Measurements from ENCODE around the gene GGT6. TPM values are rescaled to one million over a fixed set of nuclear protein-coding genes. Genes with fewer than 3 reads are reported as not detected.

GGT6 gene
- polyA plus RNA-seq, 3 donors, result not detected

DNA sequence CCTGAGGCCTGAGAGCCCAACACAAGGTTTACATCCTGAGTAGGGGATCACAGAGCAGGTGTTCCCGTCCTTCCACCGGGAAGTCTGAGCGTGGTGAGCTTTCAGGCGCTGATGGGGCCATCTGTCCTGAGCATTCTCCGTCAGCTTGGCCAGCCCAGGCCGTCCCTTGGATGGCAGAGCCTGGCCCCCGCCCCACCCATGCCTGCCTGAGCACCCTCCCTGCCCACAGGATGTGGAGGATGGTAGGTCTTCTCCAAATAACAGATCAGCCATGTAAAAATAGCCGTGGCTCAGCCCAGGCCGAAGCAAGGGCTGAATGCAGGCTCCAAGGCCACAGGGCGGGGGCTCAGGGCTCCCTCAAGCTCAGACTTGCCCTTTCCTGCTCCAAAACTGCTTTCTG is 41.5 kb downstream of the GGT6 start:
- TF ChIP-seq, protein P1, sequence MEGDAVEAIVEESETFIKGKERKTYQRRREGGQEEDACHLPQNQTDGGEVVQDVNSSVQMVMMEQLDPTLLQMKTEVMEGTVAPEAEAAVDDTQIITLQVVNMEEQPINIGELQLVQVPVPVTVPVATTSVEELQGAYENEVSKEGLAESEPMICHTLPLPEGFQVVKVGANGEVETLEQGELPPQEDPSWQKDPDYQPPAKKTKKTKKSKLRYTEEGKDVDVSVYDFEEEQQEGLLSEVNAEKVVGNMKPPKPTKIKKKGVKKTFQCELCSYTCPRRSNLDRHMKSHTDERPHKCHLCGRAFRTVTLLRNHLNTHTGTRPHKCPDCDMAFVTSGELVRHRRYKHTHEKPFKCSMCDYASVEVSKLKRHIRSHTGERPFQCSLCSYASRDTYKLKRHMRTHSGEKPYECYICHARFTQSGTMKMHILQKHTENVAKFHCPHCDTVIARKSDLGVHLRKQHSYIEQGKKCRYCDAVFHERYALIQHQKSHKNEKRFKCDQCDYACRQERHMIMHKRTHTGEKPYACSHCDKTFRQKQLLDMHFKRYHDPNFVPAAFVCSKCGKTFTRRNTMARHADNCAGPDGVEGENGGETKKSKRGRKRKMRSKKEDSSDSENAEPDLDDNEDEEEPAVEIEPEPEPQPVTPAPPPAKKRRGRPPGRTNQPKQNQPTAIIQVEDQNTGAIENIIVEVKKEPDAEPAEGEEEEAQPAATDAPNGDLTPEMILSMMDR (IDR thresholded peaks at IDR 0.05), result no peak
- peaks cover 12% of the 10 kb centered on the region for H3K4me1 Mint-ChIP-seq
- Histone ChIP-seq H3K79me2 (ENCODE audit: insufficient read depth, low read length) (no peaks in the 10 kb centered on the region), H4K20me1 (ENCODE audit: insufficient read depth, low read length) (no peaks in the 10 kb centered on the region), H3K36me3 (replicated peaks in 1 of 2; ENCODE audit: control insufficient read depth in 1 of 2, insufficient read depth in 2 of 2, low read length in 2 of 2) (no peaks in the 10 kb centered on the region), H3K27ac (ENCODE audit: low read depth in 1 of 2, low read length in 2 of 2) (no peak overlapping the region), H2AFZ (ENCODE audit: insufficient read depth, low read depth, low read length, poor library complexity, severe bottlenecking) (peak overlapping the region; percentile 57), H3K9ac (ENCODE audit: insufficient read depth, low read length, poor library complexity, severe bottlenecking) (peak overlapping the region; percentile 5), H3K27me3 (ENCODE audit: control insufficient read depth in 2 of 2, insufficient read depth in 2 of 2, low read length in 2 of 2) (no peaks in the 10 kb centered on the region), H3K9me3 (replicated peaks in 1 of 2; ENCODE audit: control insufficient read depth in 1 of 2, insufficient read depth in 1 of 2, low read length in 2 of 2) (no peaks in the 10 kb centered on the region), H3K4me3 (replicated peaks in 1 of 3; ENCODE audit: low read depth in 2 of 3, low read length in 3 of 3) (no peak overlapping the region), H3K4me2 (replicated peaks; ENCODE audit: extremely low read depth, low read length, poor library complexity, severe bottlenecking) (no peak overlapping the region), H3K4me1 (ENCODE audit: control insufficient read depth in 1 of 2, insufficient read depth in 2 of 2, low read length in 2 of 2) (peaks cover 7% of the 10 kb centered on the region in 2 donors)
- intact Hi-C loops (cut with micrococcal nuclease), result no loop called here
- no peak for DNase-seq
- peaks cover 1 to 4% (median 2%) of the 10 kb centered on the region in 3 donors for H3K27me3 Mint-ChIP-seq (ENCODE audit: low read depth in 3 of 3)
- 78% methylated on average over 7 of the region's 10 CpGs for WGBS (ENCODE audit: insufficient coverage)
- peak overlapping the region in 1 of 2 donors; percentile 67 for H3K4me3 Mint-ChIP-seq
- no peak overlapping the region for H3K27ac Mint-ChIP-seq
- H3K36me3 Mint-ChIP-seq, result no peaks in the 10 kb centered on the region
- peaks cover 0 to 3% (median 0%) of the 10 kb centered on the region in 7 donors for H3K9me3 Mint-ChIP-seq

DNA sequence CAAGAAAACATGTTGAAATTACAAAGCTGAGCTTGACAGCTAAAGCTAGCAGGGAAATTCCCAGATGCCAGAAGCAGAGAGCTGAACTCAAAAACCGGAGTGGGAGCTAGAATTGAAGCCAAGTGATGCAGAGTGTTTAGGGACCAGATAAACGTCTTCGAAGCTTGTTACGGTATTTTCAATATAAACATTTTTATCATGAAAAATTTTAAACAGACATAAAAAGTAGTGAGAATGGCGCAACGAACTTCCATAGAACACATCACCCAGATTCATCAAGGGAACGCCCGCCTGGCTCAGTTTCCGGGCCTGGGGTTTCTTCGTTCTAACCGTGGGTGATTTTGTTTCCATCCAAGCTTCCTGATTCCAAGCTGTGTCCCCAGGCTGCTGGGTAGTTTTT is 43.6 kb downstream of the GGT6 start:
- H3K27ac Mint-ChIP-seq, result no peak overlapping the region
- peaks cover 0 to 3% (median 2%) of the 10 kb centered on the region in 3 donors for H3K27me3 Mint-ChIP-seq (ENCODE audit: low read depth in 3 of 3)
- intact Hi-C loops (cut with micrococcal nuclease), result no loop called here
- Histone ChIP-seq H3K27ac (ENCODE audit: low read depth in 1 of 2, low read length in 2 of 2) (no peak overlapping the region), H2AFZ (ENCODE audit: insufficient read depth, low read depth, low read length, poor library complexity, severe bottlenecking) (no peak overlapping the region), H3K9me3 (replicated peaks in 1 of 2; ENCODE audit: control insufficient read depth in 1 of 2, insufficient read depth in 1 of 2, low read length in 2 of 2) (no peaks in the 10 kb centered on the region), H4K20me1 (ENCODE audit: insufficient read depth, low read length) (no peaks in the 10 kb centered on the region), H3K36me3 (replicated peaks in 1 of 2; ENCODE audit: control insufficient read depth in 1 of 2, insufficient read depth in 2 of 2, low read length in 2 of 2) (no peaks in the 10 kb centered on the region), H3K4me1 (ENCODE audit: control insufficient read depth in 1 of 2, insufficient read depth in 2 of 2, low read length in 2 of 2) (peaks cover 7% of the 10 kb centered on the region in 2 donors), H3K4me3 (replicated peaks in 1 of 3; ENCODE audit: low read depth in 2 of 3, low read length in 3 of 3) (no peak overlapping the region), H3K4me2 (replicated peaks; ENCODE audit: extremely low read depth, low read length, poor library complexity, severe bottlenecking) (no peak overlapping the region), H3K79me2 (ENCODE audit: insufficient read depth, low read length) (no peaks in the 10 kb centered on the region), H3K27me3 (ENCODE audit: control insufficient read depth in 2 of 2, insufficient read depth in 2 of 2, low read length in 2 of 2) (no peaks in the 10 kb centered on the region), H3K9ac (ENCODE audit: insufficient read depth, low read length, poor library complexity, severe bottlenecking) (no peak overlapping the region)
- no peaks in the 10 kb centered on the region for H3K36me3 Mint-ChIP-seq
- peaks cover 0 to 3% (median 0%) of the 10 kb centered on the region in 7 donors for H3K9me3 Mint-ChIP-seq
- H3K4me1 Mint-ChIP-seq, result peaks cover 12% of the 10 kb centered on the region
- 100% methylated on average over 2 of the region's 11 CpGs for WGBS (ENCODE audit: insufficient coverage)
- TF ChIP-seq, protein P1 (IDR thresholded peaks at IDR 0.05), result no peak
- DNase-seq, result no peak
- no peak overlapping the region for H3K4me3 Mint-ChIP-seq

All from CD14-positive monocyte (primary cell).